Progenitor cell of endocrine pancreas (in vitro differentiated cells): ENCODE results near the gene ALS2CL. TPM values are rescaled to one million over a fixed set of nuclear protein-coding genes. Genes with fewer than 3 reads are reported as not detected.

Experiments
- DNase-seq: peaks from one replicate; pipeline ENCODE4 v3.0.0; 2021; ENCODE audit warnings: low spot score; ENCODE audit not compliant: unreplicated experiment
- H3K27ac Mint-ChIP-seq: 2 replicates; pipeline ENCODE4 v1.8.0; 2021; ENCODE audit warnings: mild to moderate bottlenecking, moderate library complexity, mixed read lengths
- H3K27me3 Mint-ChIP-seq: 2 replicates; pipeline ENCODE4 v1.8.0; 2021; ENCODE audit warnings: mixed read lengths
- H3K36me3 Mint-ChIP-seq: 2 replicates; pipeline ENCODE4 v1.8.0; 2022; ENCODE audit warnings: mixed read lengths; ENCODE audit not compliant: insufficient read depth
- H3K4me1 Mint-ChIP-seq: 2 replicates; pipeline ENCODE4 v1.8.0; 2021; ENCODE audit warnings: low read depth, mixed read lengths
- H3K4me3 Mint-ChIP-seq: 2 replicates; pipeline ENCODE4 v1.8.0; 2021; ENCODE audit warnings: low read depth, mild to moderate bottlenecking, moderate library complexity, mixed read lengths
- H3K9me3 Mint-ChIP-seq: 2 replicates; pipeline ENCODE4 v1.8.0; 2021; ENCODE audit warnings: low read depth, mixed read lengths
- CTCF ChIP-seq: fragments of 200-600 bp; sonication (generic); IDR thresholded peaks from one replicate; pipeline ENCODE4 v1.5.0; 2021; ENCODE audit warnings: antibody characterized with exemption, mild to moderate bottlenecking; ENCODE audit not compliant: unreplicated experiment
- total RNA-seq: library from RNA; stranded (reverse); gene quantifications from 2 replicates; pipeline ENCODE4 v1.2.1, GENCODE V29; 2021

Gene ALS2CL
- total RNA-seq, 1 donor from 2014 or later, result 3.5 TPM

- TF ChIP-seq CTCF, result no peak
- Mint-ChIP-seq H3K4me3 (no peak overlapping the region), H3K9me3 (peaks cover 4% of the 10 kb centered on the region), H3K36me3 (no peaks in the 10 kb centered on the region), H3K27me3 (peaks cover 9% of the 10 kb centered on the region), H3K4me1 (no peaks in the 10 kb centered on the region), H3K27ac (no peak overlapping the region)
- DNase-seq, result no peak
These were observed 32.3 kb upstream of the ALS2CL start for GRCh38 chr3:46725621-46726314.

GRCh38 chr3:46724424-46724823 is 30.9 kb upstream of the ALS2CL start:
- H3K27me3 Mint-ChIP-seq, result peaks cover 11% of the 10 kb centered on the region
- peaks cover 4% of the 10 kb centered on the region for H3K9me3 Mint-ChIP-seq
- TF ChIP-seq CTCF, result no peak
- no peak overlapping the region for H3K27ac Mint-ChIP-seq
- H3K4me3 Mint-ChIP-seq, result no peak overlapping the region
- peaks cover 3% of the 10 kb centered on the region for H3K4me1 Mint-ChIP-seq
- no peak for DNase-seq
- H3K36me3 Mint-ChIP-seq, result no peaks in the 10 kb centered on the region

- H3K4me3 Mint-ChIP-seq, result no peak overlapping the region
- H3K36me3 Mint-ChIP-seq, result no peaks in the 10 kb centered on the region
- peaks cover 3% of the 10 kb centered on the region for H3K4me1 Mint-ChIP-seq
- DNase-seq, result no peak
- TF ChIP-seq CTCF, result no peak
- H3K9me3 Mint-ChIP-seq, result peaks cover 4% of the 10 kb centered on the region
- peaks cover 17% of the 10 kb centered on the region for H3K27me3 Mint-ChIP-seq
- no peak overlapping the region for H3K27ac Mint-ChIP-seq
These were observed 29.0 kb upstream of the ALS2CL start for GRCh38 chr3:46722443-46722842.

GRCh38 chr3:46721009-46721408 is 27.5 kb upstream of the ALS2CL start:
- no peak for DNase-seq
- H3K9me3 Mint-ChIP-seq, result peaks cover 4% of the 10 kb centered on the region
- H3K27ac Mint-ChIP-seq, result no peak overlapping the region
- H3K36me3 Mint-ChIP-seq, result no peaks in the 10 kb centered on the region
- peaks cover 3% of the 10 kb centered on the region for H3K4me1 Mint-ChIP-seq
- no peak for TF ChIP-seq CTCF
- H3K4me3 Mint-ChIP-seq, result no peak overlapping the region
- peaks cover 18% of the 10 kb centered on the region for H3K27me3 Mint-ChIP-seq

- H3K4me1 Mint-ChIP-seq, result peaks cover 3% of the 10 kb centered on the region
- no peak overlapping the region for H3K27ac Mint-ChIP-seq
- DNase-seq, result no peak
- peaks cover 18% of the 10 kb centered on the region for H3K27me3 Mint-ChIP-seq
- no peaks in the 10 kb centered on the region for H3K36me3 Mint-ChIP-seq
- H3K9me3 Mint-ChIP-seq, result peaks cover 4% of the 10 kb centered on the region
- TF ChIP-seq CTCF, result no peak
- H3K4me3 Mint-ChIP-seq, result no peak overlapping the region
These were observed 26.3 kb upstream of the ALS2CL start for GRCh38 chr3:46719735-46720271.
